Caco-2 (cell line): ENCODE results near the gene TNFRSF25. TPM values are rescaled to one million over a fixed set of nuclear protein-coding genes. Genes with fewer than 3 reads are reported as not detected.

Experiments
- BruUV-seq: library from RNA; stranded (reverse); fragments of 400-500 nt; replicated peaks from 2 replicates; lab custom pipeline; 2021; lab: Mats Ljungman, UMichigan
- CTCF ChIA-PET: fragments of 300-600 bp; sonication (Branson Sonifier 250); formaldehyde crosslinking; loops from one replicate; lab custom pipeline; 2022; ENCODE audit warnings: antibody characterized with exemption; lab: Charles Lee
- POLR2A ChIA-PET: fragments of 300-600 bp; sonication (Branson Sonifier 250); formaldehyde crosslinking; loops from one replicate; lab custom pipeline; 2022; ENCODE audit warnings: antibody characterized with exemption; lab: Charles Lee
- DNase-seq, 2 experiments: peaks; one replicate each; pipeline versions ENCODE4 v3.0.0 to v3.0.0-alpha.2; 2020 to 2022
- H3K27me3 ChIP-seq: replicated peaks from 2 replicates; pipeline ENCODE4 v1.6.0; 2011; ENCODE audit warnings: low read length; ENCODE audit not compliant: control insufficient read depth, insufficient read depth
- H3K36me3 ChIP-seq: 2 replicates; pipeline ENCODE4 v1.5.1; 2011; ENCODE audit warnings: low read length; ENCODE audit not compliant: control insufficient read depth, insufficient read depth
- H3K4me1 ChIP-seq: fragments of 250-450 bp; sonication (Bioruptor Pico); 2 replicates; pipeline ENCODE4 v1.5.1; 2020; ENCODE audit warnings: mild to moderate bottlenecking
- H3K4me3 ChIP-seq: 2 replicates; pipeline ENCODE4 v1.5.1; 2011; ENCODE audit warnings: low read depth, mild to moderate bottlenecking, control low read depth, low read length
- H3K9me3 ChIP-seq: fragments of 250-450 bp; sonication (Bioruptor Pico); 2 replicates; pipeline ENCODE4 v1.5.1; 2020; ENCODE audit warnings: mild to moderate bottlenecking, moderate library complexity
- H3K27ac Mint-ChIP-seq: one replicate; pipeline ENCODE4 v1.8.0; 2022; ENCODE audit warnings: mixed read lengths; ENCODE audit not compliant: unreplicated experiment
- H3K27me3 Mint-ChIP-seq: one replicate; pipeline ENCODE4 v1.8.0; 2022; ENCODE audit warnings: mixed read lengths; ENCODE audit not compliant: insufficient read depth, unreplicated experiment
- H3K36me3 Mint-ChIP-seq: one replicate; pipeline ENCODE4 v1.8.0; 2022; ENCODE audit warnings: mild to moderate bottlenecking, mixed read lengths; ENCODE audit not compliant: insufficient read depth, unreplicated experiment
- H3K4me1 Mint-ChIP-seq: one replicate; pipeline ENCODE4 v1.8.0; 2022; ENCODE audit warnings: low read depth, mixed read lengths; ENCODE audit not compliant: unreplicated experiment
- H3K4me3 Mint-ChIP-seq: one replicate; pipeline ENCODE4 v1.8.0; 2022; ENCODE audit warnings: mild to moderate bottlenecking, moderate library complexity, mixed read lengths; ENCODE audit not compliant: unreplicated experiment
- H3K9me3 Mint-ChIP-seq: one replicate; pipeline ENCODE4 v1.8.0; 2022; ENCODE audit warnings: mixed read lengths; ENCODE audit not compliant: unreplicated experiment
- CTCF ChIP-seq, 2 experiments: fragments of 200-600 bp in 1 of 2; IDR thresholded peaks; 1 replicate in 1 of 2; 2 replicates in 1 of 2; pipeline versions ENCODE4 v1.5.1 to v1.8.0; 2011 to 2022; ENCODE audit warnings: antibody characterized with exemption in 1 of 2, control low read depth in 1 of 2, inconsistent platforms in 1 of 2, low read depth in 1 of 2, low read length in 1 of 2, mild to moderate bottlenecking in 1 of 2, moderate library complexity in 1 of 2; ENCODE audit not compliant: insufficient read depth in 1 of 2, severe bottlenecking in 1 of 2, unreplicated experiment in 1 of 2
- intact Hi-C: fragments of 100-400 bp; cut with micrococcal nuclease; formaldehyde crosslinking; loops from one replicate; pipeline ENCODE4 v1.10.0; 2022; ENCODE audit not compliant: unreplicated experiment
- microRNA-seq: library from miRNA; unstranded; fragments of <30 nt; microRNA quantifications from one replicate; pipeline ENCODE4 v1.2.0, GENCODE V29; 2022
- total RNA-seq: library from RNA; stranded (reverse); gene quantifications from 2 replicates; pipeline ENCODE4 v1.2.3, GENCODE V29; 2022

TNFRSF25 gene
- total RNA-seq, 1 experiment from 2014 or later = 16.3 TPM

- Histone ChIP-seq H3K4me3 (no peak overlapping the region), H3K36me3 (no peaks in the 10 kb centered on the region), H3K27me3 (peaks cover 2% of the 10 kb centered on the region; the same call in 1 of the 2 replicates), H3K4me1 (peaks cover 22% of the 10 kb centered on the region), H3K9me3 (no peaks in the 10 kb centered on the region)
- H3K4me1 Mint-ChIP-seq = peaks cover 12% of the 10 kb centered on the region
- ChIA-PET CTCF (interaction anchor here (1.1 to 1.7 kb wide), 3 partner anchors 8 to 170 kb away, joined by 4 to 8 read pairs (median 4); no protein-coding TSS in a partner anchor), POLR2A (no interaction called here)
- intact Hi-C loops = no loop called here
- no peaks in the 10 kb centered on the region for H3K9me3 Mint-ChIP-seq
- no peaks in the 10 kb centered on the region for H3K27me3 Mint-ChIP-seq
- no peak overlapping the region for H3K27ac Mint-ChIP-seq
- no peak for TF ChIP-seq CTCF (IDR thresholded peaks at IDR 0.05; ENCODE audit: insufficient read depth in 1 of 2, low read depth in 1 of 2, low read length in 1 of 2, severe bottlenecking in 1 of 2, unreplicated experiment in 1 of 2)
- no peaks in the 10 kb centered on the region for H3K36me3 Mint-ChIP-seq
- peak overlapping the region; percentile 33 for H3K4me3 Mint-ChIP-seq
- DNase-seq = no peak
- no TSS peak for BruUV-seq
Measured at GRCh38 chr1:6414881-6415626, 50.9 kb downstream of the TNFRSF25 start.

GRCh38 chr1:6414443-6414844, 51.5 kb downstream of the TNFRSF25 start:
- H3K27me3 Mint-ChIP-seq = no peaks in the 10 kb centered on the region
- H3K36me3 Mint-ChIP-seq = no peaks in the 10 kb centered on the region
- H3K27ac Mint-ChIP-seq = no peak overlapping the region
- peak; percentile 46 to 52 for TF ChIP-seq CTCF (IDR thresholded peaks at IDR 0.05; ENCODE audit: insufficient read depth in 1 of 2, low read depth in 1 of 2, low read length in 1 of 2, severe bottlenecking in 1 of 2, unreplicated experiment in 1 of 2)
- CTCF ChIA-PET = interaction anchor here (0.7 to 1.7 kb wide), 5 partner anchors 9 to 169 kb away, joined by 3 to 8 read pairs (median 4); partner anchors contain the start of gene ACOT7
- H3K9me3 ChIP-seq = no peaks in the 10 kb centered on the region
- BruUV-seq = no TSS peak
- peaks cover 12% of the 10 kb centered on the region for H3K4me1 Mint-ChIP-seq
- H3K36me3 ChIP-seq = no peaks in the 10 kb centered on the region
- POLR2A ChIA-PET = no interaction called here
- H3K9me3 Mint-ChIP-seq = no peaks in the 10 kb centered on the region
- peaks cover 2% of the 10 kb centered on the region; the same call in 1 of the 2 replicates for H3K27me3 ChIP-seq
- peak overlapping the region; percentile 33 for H3K4me3 Mint-ChIP-seq
- no peak overlapping the region for H3K4me3 ChIP-seq
- intact Hi-C loops = no loop called here
- peak; percentile 42 to 58 for DNase-seq
- H3K4me1 ChIP-seq = peaks cover 20% of the 10 kb centered on the region

GRCh38 chr1:6412896-6413295, 53.1 kb downstream of the TNFRSF25 start:
- H3K27me3 ChIP-seq = no peaks in the 10 kb centered on the region; the same call in 1 of the 2 replicates
- BruUV-seq = no TSS peak
- no peak overlapping the region for H3K4me3 ChIP-seq
- ChIA-PET CTCF (interaction anchor here (0.6 to 0.9 kb wide), 2 partner anchors 41 to 282 kb away, joined by 3 to 4 read pairs; no protein-coding TSS in a partner anchor), POLR2A (no interaction called here)
- H3K4me3 Mint-ChIP-seq = no peak overlapping the region
- DNase-seq = peak in 1 of 2 experiments; percentile 16
- H3K4me1 Mint-ChIP-seq = peaks cover 12% of the 10 kb centered on the region
- peaks cover 20% of the 10 kb centered on the region for H3K4me1 ChIP-seq
- H3K27ac Mint-ChIP-seq = no peak overlapping the region
- no peaks in the 10 kb centered on the region for H3K36me3 Mint-ChIP-seq
- H3K36me3 ChIP-seq = no peaks in the 10 kb centered on the region
- no peaks in the 10 kb centered on the region for H3K9me3 Mint-ChIP-seq
- no peaks in the 10 kb centered on the region for H3K9me3 ChIP-seq
- intact Hi-C loops = no loop called here
- no peak for TF ChIP-seq CTCF (IDR thresholded peaks at IDR 0.05; ENCODE audit: insufficient read depth in 1 of 2, low read depth in 1 of 2, low read length in 1 of 2, severe bottlenecking in 1 of 2, unreplicated experiment in 1 of 2)
- no peaks in the 10 kb centered on the region for H3K27me3 Mint-ChIP-seq

Small RNA genes within 50 kb of the gene (microRNA-seq; reads per million reads assigned to microRNA genes)
- gene MIR4252 = not detected

Other genes with a start within 250 kb of the TNFRSF25 start
- gene ICMT, start 230.2 kb downstream of the TNFRSF25 start, total RNA-seq = 73.6 and 77.6 TPM in 2 replicates
- not detected in 2 replicates for gene HES3, start 222.0 kb downstream of the TNFRSF25 start, total RNA-seq
- 2.7 and 3.2 TPM in 2 replicates for gene GPR153, start 205.1 kb downstream of the TNFRSF25 start, total RNA-seq
- 179 and 221 TPM in 2 replicates for gene ACOT7, start 72.4 kb downstream of the TNFRSF25 start, total RNA-seq
- 0.37 and 0.91 TPM in 2 replicates for gene HES2, start 46.3 kb downstream of the TNFRSF25 start, total RNA-seq
- gene ESPN, start 41.4 kb downstream of the TNFRSF25 start, total RNA-seq = 14.9 and 16.3 TPM in 2 replicates
- gene PLEKHG5, start 25.5 kb upstream of the TNFRSF25 start, total RNA-seq = 11.6 and 12.2 TPM in 2 replicates
- gene NOL9, start 88.3 kb upstream of the TNFRSF25 start, total RNA-seq = 33.6 and 37.3 TPM in 2 replicates
- not detected in 2 replicates for gene TAS1R1, start 89.1 kb upstream of the TNFRSF25 start, total RNA-seq
- 22.5 and 24.8 TPM in 2 replicates for gene ZBTB48, start 113.8 kb upstream of the TNFRSF25 start, total RNA-seq
- gene KLHL21, start 136.7 kb upstream of the TNFRSF25 start, total RNA-seq = 21.6 and 22.4 TPM in 2 replicates
- 20.0 and 21.8 TPM in 2 replicates for gene PHF13, start 147.6 kb upstream of the TNFRSF25 start, total RNA-seq
- 13.5 and 15.1 TPM in 2 replicates for gene THAP3, start 158.7 kb upstream of the TNFRSF25 start, total RNA-seq
- gene DNAJC11, start 235.6 kb upstream of the TNFRSF25 start, total RNA-seq = 61.0 and 65.8 TPM in 2 replicates